ENCODE measurements around the gene SNAP91. TPM values are rescaled to one million over a fixed set of nuclear protein-coding genes. Genes with fewer than 3 reads are reported as not detected.

SNAP91 gene
- total RNA-seq, 1 experiment from 2014 or later, result 1.3 TPM

GRCh38 chr6:83741089-83741488, 32.2 kb upstream of the SNAP91 start:
- DNase-seq, result no peak
- H2BK120ac ChIP-seq (ENCODE audit: low read depth, low read length, poor library complexity, severe bottlenecking), result no peak overlapping the region
- H2BK12ac ChIP-seq (ENCODE audit: insufficient read length, low read depth, low read length), result no peak overlapping the region
- H4K91ac ChIP-seq (ENCODE audit: insufficient read length, low read depth, low read length), result no peak overlapping the region
- no peak overlapping the region for H3K18ac ChIP-seq (ENCODE audit: insufficient read length, low read depth, low read length)
- H3K36me3 Mint-ChIP-seq (ENCODE audit: insufficient read depth in 1 of 3, low read depth in 3 of 3), result peaks cover 0 to 1% (median 0%) of the 10 kb centered on the region in 3 experiments; a peak in 2 of 7 replicates
- H3K4ac ChIP-seq (ENCODE audit: low read depth, low read length), result no peak overlapping the region
- H3K4me1 ChIP-seq (ENCODE audit: insufficient read depth, low read length), result no peaks in the 10 kb centered on the region
- no peaks in the 10 kb centered on the region for H3K79me2 ChIP-seq (ENCODE audit: insufficient read depth, low read length)
- H2AFZ ChIP-seq (ENCODE audit: low read length), result no peak overlapping the region
- no peaks in the 10 kb centered on the region for H3K9me3 Mint-ChIP-seq
- no peaks in the 10 kb centered on the region for H3K27me3 ChIP-seq (ENCODE audit: insufficient read depth, low read length)
- H3K56ac ChIP-seq (ENCODE audit: insufficient read length, low read depth, low read length), result no peak overlapping the region
- H3K23ac ChIP-seq (ENCODE audit: insufficient read length, low read depth, low read length), result no peak overlapping the region
- no peak overlapping the region for H2BK5ac ChIP-seq (ENCODE audit: insufficient read length, low read length)
- H2BK20ac ChIP-seq (ENCODE audit: low read depth, low read length, poor library complexity, severe bottlenecking), result no peak overlapping the region
- no peak overlapping the region for H3K4me2 ChIP-seq (ENCODE audit: insufficient read depth, insufficient read length, low read length)
- no peaks in the 10 kb centered on the region for H3K9me3 ChIP-seq (ENCODE audit: control insufficient read depth, low read depth, low read length)
- H2AK5ac ChIP-seq (ENCODE audit: insufficient read length, low read length), result no peak overlapping the region
- H3K27ac ChIP-seq (ENCODE audit: insufficient read length, low read depth, low read length), result no peak overlapping the region
- no peak for TF ChIP-seq CTCF (conservative IDR thresholded peaks at IDR 0.05)
- no peaks in the 10 kb centered on the region for H3K23me2 ChIP-seq (ENCODE audit: insufficient read length, low read depth, low read length, poor library complexity, severe bottlenecking)
- no peaks in the 10 kb centered on the region for H3K79me1 ChIP-seq (ENCODE audit: insufficient read depth, low read depth, low read length, poor library complexity, severe bottlenecking)
- H2BK15ac ChIP-seq (ENCODE audit: low read depth, low read length), result no peak overlapping the region
- no peak overlapping the region for H3K4me3 Mint-ChIP-seq
- H4K8ac ChIP-seq (replicated peaks; ENCODE audit: insufficient read length, low read depth, low read length), result no peak overlapping the region
- H4K5ac ChIP-seq (ENCODE audit: insufficient read length, low read depth, low read length), result no peak overlapping the region
- WGBS (ENCODE audit: extremely low coverage, insufficient read length, low lambda C conversion rate), result no CpG with 5 or more reads among the region's 4 CpGs
- no peak overlapping the region for H3K14ac ChIP-seq (ENCODE audit: insufficient read depth, low read length)
- no peak overlapping the region for H3K27ac Mint-ChIP-seq
- H3K27me3 Mint-ChIP-seq (ENCODE audit: low read depth), result peaks cover 3% of the 10 kb centered on the region
- H4K20me1 ChIP-seq (ENCODE audit: control insufficient read depth, insufficient read depth, insufficient read length), result no peaks in the 10 kb centered on the region
- H3K9ac ChIP-seq (ENCODE audit: extremely low read depth, insufficient read length, low read length), result no peak overlapping the region
- no peaks in the 10 kb centered on the region for H3K4me1 Mint-ChIP-seq
- no peak overlapping the region for H3T11ph ChIP-seq (ENCODE audit: low read length)
